ENCODE data around the gene RBMS3. TPM values are rescaled to one million over a fixed set of nuclear protein-coding genes. Genes with fewer than 3 reads are reported as not detected.

RBMS3 gene
- total and polyA plus RNA-seq, 2 of the 8 experiments (the other 6 are each of a cell fraction or from before 2014, with no cell fraction given) = 3.7 to 6.9 TPM

- TF ChIP-seq PHF8 (conservative IDR thresholded peaks at IDR 0.05; ENCODE audit: low read depth, low read length) (no peak), CEBPB (IDR thresholded peaks at IDR 0.05; ENCODE audit: low read depth, low read length) (no peak)
These were observed 12.6 kb downstream of the RBMS3 start (continued) for GRCh38 chr3:29293421-29293820.
